GM19397 (cell line): Measurements from ENCODE around the gene OR52N5.

Experiments
- ATAC-seq: cut with Tn5 transposase; IDR thresholded peaks from one replicate; pipeline ENCODE4 v1.9.1; 2021; ENCODE audit warnings: mild to moderate bottlenecking, moderate library complexity; ENCODE audit not compliant: unreplicated experiment

OR52N5 gene

GRCh38 chr11:5726351-5726750, 56.8 kb downstream of the OR52N5 start:
- ATAC-seq, result no peak
